GM06990 (cell line): ENCODE data around the gene SLC6A3.

Experiments
- DNase-seq: peaks from one replicate; pipeline ENCODE4 v3.0.0-alpha.2; 2011; ENCODE audit not compliant: insufficient read length; ENCODE audit errors: extremely low read depth
- H3K27me3 ChIP-seq: replicated peaks from 2 replicates; pipeline ENCODE4 v1.6.0; 2011; ENCODE audit warnings: low read length; ENCODE audit not compliant: control insufficient read depth, insufficient read depth
- H3K36me3 ChIP-seq: 2 replicates; pipeline ENCODE4 v1.5.1; 2011; ENCODE audit warnings: low read length; ENCODE audit not compliant: control insufficient read depth, insufficient read depth
- H3K4me3 ChIP-seq: replicated peaks from 2 replicates; pipeline ENCODE4 v1.5.1; 2011; ENCODE audit warnings: low read depth, mild to moderate bottlenecking, control low read depth, low read length
- CTCF ChIP-seq: IDR thresholded peaks from 2 replicates; pipeline ENCODE4 v1.5.1; 2011; ENCODE audit warnings: low read length, control low read depth, mild to moderate bottlenecking, inconsistent platforms; ENCODE audit not compliant: insufficient read depth, poor library complexity, severe bottlenecking

The SLC6A3 gene

GRCh38 chr5:1435369-1435768 is 9.9 kb downstream of the SLC6A3 start:
- no peak for DNase-seq
- no peaks in the 10 kb centered on the region; the same call in 1 of the 2 replicates for H3K27me3 ChIP-seq

DNA sequence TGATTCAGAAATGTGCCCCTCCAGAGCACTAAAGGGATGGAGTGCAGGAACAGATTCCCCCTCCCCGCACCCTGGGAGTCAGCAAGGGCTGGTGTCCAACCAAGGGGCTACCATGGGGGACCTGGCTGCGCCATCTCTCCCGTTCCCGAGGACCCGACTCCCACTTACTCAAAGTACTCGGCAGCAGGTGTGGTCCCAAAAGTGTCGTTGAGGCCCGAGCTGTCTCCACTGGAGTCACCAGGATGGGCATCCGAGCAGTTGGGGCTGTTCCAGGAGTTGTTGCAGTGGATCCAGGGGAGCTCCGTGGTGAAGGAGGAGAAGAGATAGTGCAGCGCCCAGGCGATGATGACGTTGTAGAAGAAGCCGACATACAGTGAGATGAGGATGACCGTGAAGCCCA is 12.9 kb downstream of the SLC6A3 start:
- H3K36me3 ChIP-seq, result no peaks in the 10 kb centered on the region
- H3K27me3 ChIP-seq, result no peaks in the 10 kb centered on the region
- no peak for TF ChIP-seq CTCF
- no peak for DNase-seq
- no peak overlapping the region for H3K4me3 ChIP-seq

More at GRCh38 chr5:1435369-1435768, 9.9 kb downstream of the SLC6A3 start:
- no peak for TF ChIP-seq CTCF
- H3K4me3 ChIP-seq, result no peak overlapping the region
- H3K36me3 ChIP-seq, result no peaks in the 10 kb centered on the region

DNA sequence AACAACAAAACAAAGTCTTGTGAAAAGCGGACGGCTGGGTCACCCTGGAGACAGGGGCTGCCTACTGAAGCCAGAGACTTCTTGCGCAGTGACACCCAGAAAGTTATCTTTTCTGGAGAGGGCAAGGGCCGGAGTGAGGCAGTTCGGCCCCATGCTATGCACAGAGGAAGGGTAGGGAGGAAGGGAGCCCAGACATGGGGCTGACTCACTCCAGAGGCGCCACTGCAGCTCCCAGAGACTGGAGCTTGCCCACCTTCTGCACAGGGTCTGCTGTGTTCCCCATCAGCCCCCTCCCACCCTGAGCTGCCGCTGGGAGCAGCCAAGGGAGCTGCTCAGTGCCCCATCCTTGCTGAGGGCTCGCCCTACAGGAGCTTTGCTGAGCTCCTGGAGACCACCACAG is 13.3 kb downstream of the SLC6A3 start:
- Histone ChIP-seq H3K27me3 (no peaks in the 10 kb centered on the region), H3K36me3 (no peaks in the 10 kb centered on the region), H3K4me3 (no peak overlapping the region)
- TF ChIP-seq CTCF, result no peak
- no peak for DNase-seq

DNA sequence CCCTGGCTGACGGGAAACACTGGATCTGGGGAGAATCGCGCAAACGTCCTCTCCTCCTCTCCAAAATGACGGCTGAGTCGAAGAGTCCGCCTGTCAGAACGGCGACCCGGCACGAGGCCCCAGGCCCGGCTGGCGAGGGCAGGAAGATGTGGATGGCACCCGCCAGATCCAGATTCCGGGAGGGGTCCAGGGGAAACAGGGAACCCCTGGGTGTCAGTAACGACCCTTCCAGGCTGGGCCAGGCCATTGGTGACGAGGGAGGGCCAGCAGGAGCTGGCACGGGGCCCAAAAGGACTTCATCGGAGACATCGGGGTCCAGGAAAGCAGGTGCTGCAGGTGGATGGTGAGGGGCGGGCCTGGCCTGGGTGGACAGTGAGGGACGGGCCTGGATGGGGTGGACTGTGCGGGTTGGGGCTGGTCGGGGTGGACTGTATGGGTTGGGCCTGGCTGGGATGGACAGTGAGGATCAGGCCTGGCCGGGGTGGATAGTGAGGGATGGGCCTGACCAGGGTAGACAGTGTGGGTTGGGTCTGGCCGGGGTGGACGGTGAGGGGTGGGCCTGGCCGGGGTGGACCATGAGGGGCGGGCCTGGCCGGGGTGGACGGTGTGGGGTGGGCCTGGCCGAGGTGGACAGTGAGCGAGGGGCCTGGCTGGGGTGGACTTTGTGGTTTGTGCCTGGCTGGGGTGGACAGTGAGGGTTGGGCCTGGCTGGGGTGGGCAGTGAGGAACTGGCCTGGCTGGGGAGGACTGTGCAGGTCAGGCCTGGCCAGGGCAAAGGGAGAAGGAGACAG is 14.0 kb downstream of the SLC6A3 start:
- Histone ChIP-seq H3K4me3 (no peak overlapping the region), H3K27me3 (no peaks in the 10 kb centered on the region), H3K36me3 (no peaks in the 10 kb centered on the region)
- DNase-seq, result no peak
- TF ChIP-seq CTCF, result no peak

DNA sequence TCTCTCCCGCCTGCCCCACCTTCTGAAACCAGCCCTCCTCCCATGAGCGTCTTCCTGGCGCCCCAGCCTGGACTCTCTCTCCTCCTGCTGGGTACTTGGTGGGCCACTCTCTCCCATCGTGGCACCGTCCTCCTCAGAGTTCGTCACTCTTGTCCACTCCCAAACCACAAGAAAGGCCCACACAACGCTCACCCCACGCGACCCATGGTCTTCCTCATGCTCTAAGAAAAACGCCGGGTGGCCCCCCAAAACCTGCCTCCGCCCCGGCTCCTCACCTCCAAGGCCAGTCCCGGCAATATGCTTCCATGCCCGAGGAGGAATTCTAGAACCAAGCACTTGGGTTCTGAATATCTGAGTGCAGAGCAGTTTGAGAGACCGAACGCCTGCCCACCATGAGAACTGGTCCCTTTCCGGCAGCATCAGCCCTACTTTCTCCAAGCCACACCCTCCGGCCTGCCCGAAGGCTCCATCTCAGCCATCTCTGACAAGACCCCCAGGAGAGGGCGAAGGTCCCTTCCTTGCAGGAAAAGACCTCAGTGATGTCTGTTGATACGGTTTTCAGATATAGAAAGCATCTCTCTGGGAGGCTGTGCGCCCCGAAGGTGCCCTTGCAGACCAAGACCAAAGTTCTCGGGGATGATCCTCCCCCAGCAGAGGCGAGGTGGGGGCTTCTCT is 15.0 kb downstream of the SLC6A3 start:
- Histone ChIP-seq H3K36me3 (no peaks in the 10 kb centered on the region), H3K4me3 (no peak overlapping the region), H3K27me3 (no peaks in the 10 kb centered on the region)
- TF ChIP-seq CTCF, result no peak
- DNase-seq, result no peak

DNA sequence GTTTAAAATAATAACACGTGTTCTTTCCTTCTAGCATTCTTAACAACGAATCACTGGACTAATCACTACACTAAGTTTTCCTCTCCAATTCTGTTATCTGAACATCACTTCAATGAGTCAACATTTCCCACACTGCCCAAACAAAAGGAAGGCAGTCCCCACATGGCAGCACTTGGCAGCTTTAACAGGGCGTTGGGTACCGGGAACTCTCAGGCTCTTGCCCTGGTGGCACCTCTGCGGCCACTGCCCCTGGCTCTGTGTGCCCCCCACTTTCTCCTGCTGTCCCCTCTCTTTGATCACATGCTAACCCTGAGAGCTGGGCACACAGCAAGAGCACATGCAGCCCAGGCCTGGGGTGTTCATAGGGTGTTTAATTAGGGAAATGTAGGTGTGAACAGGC is 15.7 kb downstream of the SLC6A3 start:
- no peak overlapping the region for H3K4me3 ChIP-seq
- no peaks in the 10 kb centered on the region for H3K36me3 ChIP-seq
- no peak for TF ChIP-seq CTCF
- H3K27me3 ChIP-seq, result no peaks in the 10 kb centered on the region
- DNase-seq, result no peak
